ENCODE measurements around the gene CHD9.

CHD9 gene

DNA sequence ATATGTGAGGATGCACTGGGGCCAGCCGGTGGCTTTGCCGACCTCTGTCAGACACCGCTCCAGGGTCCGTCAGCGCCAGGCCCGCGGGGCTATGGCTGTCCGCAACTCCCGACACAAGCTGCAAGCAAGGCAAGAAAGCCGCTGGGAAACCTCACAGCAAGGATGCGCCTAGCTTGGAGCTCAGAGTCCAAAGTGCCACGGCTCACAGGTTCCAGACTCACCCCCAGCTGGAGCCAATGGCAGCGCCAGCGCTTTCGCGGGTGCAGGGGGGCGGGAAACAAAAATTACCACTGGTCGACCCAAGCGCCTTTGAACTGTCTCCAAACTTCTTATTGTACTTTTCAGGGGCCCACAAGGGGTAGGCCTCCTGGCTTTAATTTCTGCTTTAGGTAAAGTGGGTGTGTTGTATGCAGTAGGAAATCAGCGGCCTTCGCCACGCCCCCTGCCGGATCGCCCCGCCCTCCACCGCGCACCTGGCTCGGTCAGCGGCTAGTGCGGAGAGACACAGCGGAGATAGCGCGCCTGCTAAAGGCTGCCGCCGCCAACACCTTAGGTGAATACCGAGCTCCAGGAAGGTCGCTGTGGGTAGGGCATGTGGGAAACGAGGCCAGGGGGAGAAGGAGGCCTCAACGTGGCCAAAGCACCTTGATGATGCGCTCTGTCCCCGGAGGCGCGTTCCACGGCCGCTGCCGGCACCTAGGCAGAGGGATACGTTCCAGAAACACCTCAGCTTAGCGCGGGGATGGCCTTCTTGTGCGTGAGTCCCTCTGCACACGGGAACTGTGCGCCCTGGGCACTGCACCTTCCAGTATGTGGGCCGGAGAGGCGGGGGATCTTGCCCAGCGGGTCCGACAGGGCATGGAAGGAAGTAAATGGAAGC is 318.4 kb downstream of the CHD9 start:
- DNase-seq (ENCODE audit: low read depth), result peak; percentile 55

DNA sequence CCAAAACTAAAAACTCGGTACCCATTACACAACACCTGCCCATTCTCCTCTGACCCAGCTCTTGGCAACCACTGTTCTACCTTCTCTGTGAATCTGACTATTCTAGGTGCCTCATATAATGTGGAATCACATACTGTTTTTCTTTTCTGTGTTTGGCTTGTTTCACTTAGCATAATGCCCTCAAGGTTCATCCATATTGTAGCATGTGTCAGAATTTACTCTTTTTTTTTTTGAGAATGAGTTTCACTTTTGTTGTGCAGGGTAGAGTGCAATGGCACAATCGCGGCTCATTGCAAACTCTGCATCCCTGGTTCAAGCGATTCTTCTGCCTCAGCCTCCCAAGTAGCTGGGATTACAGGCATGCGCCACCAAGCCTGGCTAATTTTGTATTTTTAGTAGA is 320.0 kb downstream of the CHD9 start:
- no peak for DNase-seq (ENCODE audit: low read depth)

DNA sequence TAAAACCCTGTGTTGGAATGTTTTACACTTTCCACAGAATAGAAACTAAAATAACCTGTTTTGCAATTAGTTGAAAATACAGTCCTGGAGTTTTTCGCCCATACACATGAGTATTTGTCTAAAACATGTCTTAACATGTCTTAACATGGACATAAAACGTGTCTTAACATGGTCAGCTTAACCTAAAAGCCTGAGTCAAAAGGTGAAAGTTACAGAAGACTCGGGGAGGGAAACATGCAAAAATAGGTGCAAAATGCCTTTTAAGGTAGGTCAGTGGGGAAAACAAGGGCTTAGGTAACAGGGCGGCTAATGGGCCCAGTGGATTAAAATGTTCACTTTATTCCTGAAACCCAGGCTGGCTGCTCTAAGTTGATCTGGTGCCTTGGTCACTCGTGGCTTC is 323.3 kb downstream of the CHD9 start:
- no peak for DNase-seq (ENCODE audit: low read depth)

Measured in activated gamma-delta T cell treated with anti-CD3 and anti-CD28 coated beads, Interleukin-2, amount 50 U/mL, for 16 hours (primary cell).